Body of pancreas (tissue), 4 donors: ENCODE results near the gene MAP9.

Experiments
- POLR2A ChIP-seq, 3 donors: fragments of 450-650 bp; IDR thresholded peaks; one replicate each; pipeline ENCODE4 v1.6.1; 2016; ENCODE audit warnings: antibody characterized with exemption in 3 of 3, mild to moderate bottlenecking in 2 of 3
- TF ChIP-seq, protein P1 (sequence below), 7 experiments: fragments of 450-650 bp in 4 of 7; fragments of 200-600 bp in 3 of 7; sonication (generic) in 3 of 7; IDR thresholded peaks; one replicate each; pipeline ENCODE4 v1.5.1; 2016 to 2019; ENCODE audit warnings: antibody characterized with exemption in 7 of 7

DNA sequence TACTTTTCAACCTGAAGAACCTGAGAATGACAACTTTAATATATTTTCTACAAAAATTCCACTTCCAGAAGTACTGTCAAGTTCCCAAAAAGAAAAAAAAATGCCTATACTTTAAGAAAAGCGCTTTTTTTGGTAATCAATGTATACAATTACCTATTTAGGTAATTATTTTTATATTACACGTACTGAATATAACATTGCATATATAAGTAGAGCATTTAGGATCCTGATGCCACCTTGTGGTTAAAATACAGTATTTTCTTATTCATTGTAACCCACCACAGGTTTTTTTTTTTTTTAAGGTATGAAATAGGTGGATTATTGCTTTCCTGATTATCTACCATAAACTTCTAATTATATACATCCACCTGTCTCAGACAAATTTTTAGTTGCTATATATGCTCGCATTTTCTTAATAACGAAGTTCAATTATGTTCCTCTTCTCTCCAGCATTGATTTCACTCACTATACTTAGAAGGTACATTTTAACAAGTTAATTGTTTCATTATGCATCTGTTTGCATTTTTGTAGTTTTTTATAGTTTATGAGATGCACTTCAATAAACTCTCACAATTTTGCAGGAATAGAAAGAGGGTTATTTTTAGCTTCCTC, 5.2 kb downstream of the MAP9 start:
- TF ChIP-seq, protein P1, sequence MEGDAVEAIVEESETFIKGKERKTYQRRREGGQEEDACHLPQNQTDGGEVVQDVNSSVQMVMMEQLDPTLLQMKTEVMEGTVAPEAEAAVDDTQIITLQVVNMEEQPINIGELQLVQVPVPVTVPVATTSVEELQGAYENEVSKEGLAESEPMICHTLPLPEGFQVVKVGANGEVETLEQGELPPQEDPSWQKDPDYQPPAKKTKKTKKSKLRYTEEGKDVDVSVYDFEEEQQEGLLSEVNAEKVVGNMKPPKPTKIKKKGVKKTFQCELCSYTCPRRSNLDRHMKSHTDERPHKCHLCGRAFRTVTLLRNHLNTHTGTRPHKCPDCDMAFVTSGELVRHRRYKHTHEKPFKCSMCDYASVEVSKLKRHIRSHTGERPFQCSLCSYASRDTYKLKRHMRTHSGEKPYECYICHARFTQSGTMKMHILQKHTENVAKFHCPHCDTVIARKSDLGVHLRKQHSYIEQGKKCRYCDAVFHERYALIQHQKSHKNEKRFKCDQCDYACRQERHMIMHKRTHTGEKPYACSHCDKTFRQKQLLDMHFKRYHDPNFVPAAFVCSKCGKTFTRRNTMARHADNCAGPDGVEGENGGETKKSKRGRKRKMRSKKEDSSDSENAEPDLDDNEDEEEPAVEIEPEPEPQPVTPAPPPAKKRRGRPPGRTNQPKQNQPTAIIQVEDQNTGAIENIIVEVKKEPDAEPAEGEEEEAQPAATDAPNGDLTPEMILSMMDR (IDR thresholded peaks at IDR 0.05), result peak; percentile 16 to 53 (median 42)
- no peak for TF ChIP-seq POLR2A (IDR thresholded peaks at IDR 0.05)
